OCI-LY7 (cell line): ENCODE measurements around the gene TGFB1.

Experiments used
- EZH2phosphoT487 ChIP-seq: fragments of 200-600 bp; sonication (generic); IDR thresholded peaks from 2 replicates; pipeline ENCODE4 v1.6.1; 2018; ENCODE audit warnings: low read depth, borderline replicate concordance, mild to moderate bottlenecking, mixed run types, antibody characterized with exemption, low read length, moderate library complexity, mixed read lengths
- TF ChIP-seq, protein P1 (sequence below): fragments of 200-600 bp; sonication (generic); conservative IDR thresholded peaks from 2 replicates; pipeline ENCODE4 v1.5.1; 2014; ENCODE audit warnings: mild to moderate bottlenecking, antibody characterized with exemption, low read length, moderate library complexity, mixed read lengths

DNA sequence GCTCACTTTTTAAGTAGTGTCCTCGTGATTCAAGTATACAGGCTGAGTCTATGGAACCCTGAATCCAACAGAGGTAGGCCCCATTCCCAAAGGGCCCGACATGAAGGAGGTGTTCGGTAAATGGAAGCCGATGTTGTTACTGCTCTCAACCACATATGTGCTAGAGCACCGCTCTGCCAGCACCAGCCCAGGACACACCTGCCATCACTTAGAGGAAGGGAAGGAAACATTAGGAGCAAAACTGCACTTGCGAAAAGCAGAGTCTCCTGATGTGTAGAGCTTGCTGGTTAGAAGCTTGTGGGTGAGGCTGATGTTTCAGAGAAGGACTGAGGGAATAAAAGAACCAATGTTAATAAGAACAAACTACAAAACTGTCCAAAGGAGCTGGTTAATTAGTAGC lies 53.2 kb downstream of the TGFB1 start:
- TF ChIP-seq, protein P1, sequence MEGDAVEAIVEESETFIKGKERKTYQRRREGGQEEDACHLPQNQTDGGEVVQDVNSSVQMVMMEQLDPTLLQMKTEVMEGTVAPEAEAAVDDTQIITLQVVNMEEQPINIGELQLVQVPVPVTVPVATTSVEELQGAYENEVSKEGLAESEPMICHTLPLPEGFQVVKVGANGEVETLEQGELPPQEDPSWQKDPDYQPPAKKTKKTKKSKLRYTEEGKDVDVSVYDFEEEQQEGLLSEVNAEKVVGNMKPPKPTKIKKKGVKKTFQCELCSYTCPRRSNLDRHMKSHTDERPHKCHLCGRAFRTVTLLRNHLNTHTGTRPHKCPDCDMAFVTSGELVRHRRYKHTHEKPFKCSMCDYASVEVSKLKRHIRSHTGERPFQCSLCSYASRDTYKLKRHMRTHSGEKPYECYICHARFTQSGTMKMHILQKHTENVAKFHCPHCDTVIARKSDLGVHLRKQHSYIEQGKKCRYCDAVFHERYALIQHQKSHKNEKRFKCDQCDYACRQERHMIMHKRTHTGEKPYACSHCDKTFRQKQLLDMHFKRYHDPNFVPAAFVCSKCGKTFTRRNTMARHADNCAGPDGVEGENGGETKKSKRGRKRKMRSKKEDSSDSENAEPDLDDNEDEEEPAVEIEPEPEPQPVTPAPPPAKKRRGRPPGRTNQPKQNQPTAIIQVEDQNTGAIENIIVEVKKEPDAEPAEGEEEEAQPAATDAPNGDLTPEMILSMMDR, result no peak
- TF ChIP-seq EZH2phosphoT487, result no peak
